ENCODE measurements around the gene RPL39.
"Not testable (repeated sequence)": the region's sequence is repeated elsewhere in the genome, so short reads cannot be mapped to it uniquely, and the experiment has no call there.

The RPL39 gene

DNA sequence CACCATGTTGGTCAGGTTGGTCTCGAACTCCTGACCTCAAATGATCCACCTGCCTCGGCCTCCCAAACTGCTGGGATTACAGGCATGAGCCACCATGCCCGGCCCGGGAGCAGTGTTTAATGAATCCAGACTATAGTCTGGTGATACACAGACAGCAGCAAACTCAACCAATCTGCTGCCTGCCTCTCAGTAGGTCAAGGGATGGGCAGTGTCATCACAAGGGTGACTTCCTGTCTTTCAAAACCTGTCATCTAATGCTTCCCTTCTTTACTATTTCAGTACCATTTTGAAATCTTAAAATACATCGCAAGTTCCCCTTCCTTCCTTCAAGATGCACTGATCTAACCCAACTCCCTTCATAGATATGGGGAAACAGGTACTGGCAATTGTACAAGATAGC is 8.4 kb downstream of the RPL39 start:
- no peak for DNase-seq (ENCODE audit: low read depth)
- no peak overlapping the region for H3K4me3 ChIP-seq (ENCODE audit: control insufficient read depth, low read depth, low read length)
- TF ChIP-seq, protein P1, sequence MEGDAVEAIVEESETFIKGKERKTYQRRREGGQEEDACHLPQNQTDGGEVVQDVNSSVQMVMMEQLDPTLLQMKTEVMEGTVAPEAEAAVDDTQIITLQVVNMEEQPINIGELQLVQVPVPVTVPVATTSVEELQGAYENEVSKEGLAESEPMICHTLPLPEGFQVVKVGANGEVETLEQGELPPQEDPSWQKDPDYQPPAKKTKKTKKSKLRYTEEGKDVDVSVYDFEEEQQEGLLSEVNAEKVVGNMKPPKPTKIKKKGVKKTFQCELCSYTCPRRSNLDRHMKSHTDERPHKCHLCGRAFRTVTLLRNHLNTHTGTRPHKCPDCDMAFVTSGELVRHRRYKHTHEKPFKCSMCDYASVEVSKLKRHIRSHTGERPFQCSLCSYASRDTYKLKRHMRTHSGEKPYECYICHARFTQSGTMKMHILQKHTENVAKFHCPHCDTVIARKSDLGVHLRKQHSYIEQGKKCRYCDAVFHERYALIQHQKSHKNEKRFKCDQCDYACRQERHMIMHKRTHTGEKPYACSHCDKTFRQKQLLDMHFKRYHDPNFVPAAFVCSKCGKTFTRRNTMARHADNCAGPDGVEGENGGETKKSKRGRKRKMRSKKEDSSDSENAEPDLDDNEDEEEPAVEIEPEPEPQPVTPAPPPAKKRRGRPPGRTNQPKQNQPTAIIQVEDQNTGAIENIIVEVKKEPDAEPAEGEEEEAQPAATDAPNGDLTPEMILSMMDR (IDR thresholded peaks at IDR 0.05; ENCODE audit: control insufficient read depth, insufficient read depth, low read depth, low read length, missing control alignments), result no peak

DNA sequence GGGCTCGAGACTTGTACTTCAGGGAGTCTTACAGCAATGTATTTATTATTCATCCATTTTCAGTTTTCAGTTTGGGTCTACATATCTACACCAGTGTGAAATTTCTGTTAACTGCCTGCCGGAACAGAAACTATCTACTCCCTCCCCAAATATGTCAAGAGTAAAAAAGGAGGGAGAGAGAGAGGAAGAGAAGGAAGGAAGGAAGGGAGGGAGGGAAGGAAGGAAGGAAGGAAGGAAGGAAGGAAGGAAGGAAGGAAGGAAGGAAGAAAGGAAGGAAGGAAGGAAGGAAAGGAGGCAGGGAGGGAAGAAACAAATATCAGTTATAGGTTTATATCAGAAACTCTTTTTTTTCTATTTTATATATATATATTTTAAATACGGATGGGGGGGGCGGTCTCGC is 12.6 kb downstream of the RPL39 start:
- TF ChIP-seq, protein P1 (IDR thresholded peaks at IDR 0.05; ENCODE audit: control insufficient read depth, insufficient read depth, low read depth, low read length, missing control alignments), result no peak
- no peak overlapping the region for H3K4me3 ChIP-seq (ENCODE audit: control insufficient read depth, low read depth, low read length)
- no peak for DNase-seq (ENCODE audit: low read depth)

DNA sequence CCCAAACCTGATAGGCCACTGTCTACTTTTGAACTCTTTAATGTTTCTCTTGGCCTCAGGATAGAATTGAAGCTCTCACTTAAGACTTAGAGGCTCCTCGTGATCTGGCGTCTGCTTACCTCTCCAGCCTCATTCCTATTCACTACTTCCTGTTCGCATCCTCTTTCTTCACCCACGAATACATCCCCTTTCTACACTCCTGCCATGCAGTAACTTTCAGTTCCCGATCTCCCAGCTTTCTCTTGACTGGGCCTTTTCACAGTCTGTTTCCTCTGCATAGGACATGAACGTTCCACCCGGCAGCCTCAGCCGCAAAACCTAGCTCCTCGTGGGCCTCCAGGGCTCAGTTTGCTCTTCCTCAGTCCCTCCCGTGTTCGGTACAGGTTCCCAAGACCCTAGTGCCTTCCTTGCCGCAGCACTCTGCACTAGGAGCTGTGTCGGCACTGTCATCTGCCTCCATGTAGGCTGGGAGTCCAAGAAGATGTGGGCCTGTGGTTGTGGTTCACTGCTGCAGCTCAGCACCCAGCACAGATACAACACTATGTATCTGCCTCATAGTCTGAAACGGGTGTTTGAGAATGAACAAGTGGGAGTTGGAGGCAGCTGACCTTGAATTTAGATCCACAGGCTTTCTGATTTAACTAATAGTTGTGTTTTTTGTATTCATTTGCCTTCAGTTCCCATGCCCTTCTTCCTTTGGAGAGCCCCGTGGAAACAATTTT is 15.8 kb downstream of the RPL39 start:
- DNase-seq (ENCODE audit: low read depth), result no peak
- TF ChIP-seq, protein P1 (IDR thresholded peaks at IDR 0.05; ENCODE audit: control insufficient read depth, insufficient read depth, low read depth, low read length, missing control alignments), result no peak
- H3K4me3 ChIP-seq (ENCODE audit: control insufficient read depth, low read depth, low read length), result no peak overlapping the region

DNA sequence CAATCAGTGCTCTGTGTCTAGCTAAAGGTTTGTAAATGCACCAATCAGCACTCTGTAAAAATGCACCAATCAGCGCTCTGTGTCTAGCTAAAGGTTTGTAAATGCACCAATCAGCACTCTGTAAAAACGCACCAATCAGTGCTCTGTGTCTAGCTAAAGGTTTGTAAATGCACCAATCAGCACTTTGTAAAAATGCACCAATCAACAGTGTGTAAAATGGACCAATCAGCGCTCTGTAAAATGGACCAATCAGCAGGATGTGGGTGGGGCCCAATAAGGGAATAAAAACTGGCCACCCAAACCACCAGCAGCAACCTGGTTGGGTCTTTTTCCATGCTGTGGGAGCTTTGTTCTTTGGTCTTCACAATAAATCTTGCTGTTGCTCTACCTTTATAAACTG is 22.0 kb downstream of the RPL39 start:
- H3K4me3 ChIP-seq (ENCODE audit: control insufficient read depth, low read depth, low read length); DNase-seq (ENCODE audit: low read depth): not testable (repeated sequence)

DNA sequence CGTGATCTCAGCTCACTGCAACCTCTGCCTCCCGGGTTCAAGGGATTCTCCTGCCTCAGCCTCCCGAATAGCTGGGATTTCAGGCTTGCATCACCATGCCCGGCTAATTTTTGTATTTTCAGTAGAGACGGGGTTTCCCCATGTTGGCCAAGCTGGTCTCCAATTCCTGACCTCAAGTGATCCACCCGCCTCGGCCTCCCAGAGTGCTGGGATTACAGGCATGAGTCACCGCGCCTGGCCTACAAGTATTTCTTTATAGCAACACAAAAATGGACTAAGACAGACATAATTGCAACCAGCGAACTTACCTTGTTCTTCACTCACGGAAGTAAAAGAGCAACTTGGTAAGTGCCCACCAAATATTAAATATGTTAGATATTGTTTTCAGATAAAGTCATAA is 23.0 kb downstream of the RPL39 start:
- not testable (repeated sequence) for H3K4me3 ChIP-seq (ENCODE audit: control insufficient read depth, low read depth, low read length); DNase-seq (ENCODE audit: low read depth)

DNA sequence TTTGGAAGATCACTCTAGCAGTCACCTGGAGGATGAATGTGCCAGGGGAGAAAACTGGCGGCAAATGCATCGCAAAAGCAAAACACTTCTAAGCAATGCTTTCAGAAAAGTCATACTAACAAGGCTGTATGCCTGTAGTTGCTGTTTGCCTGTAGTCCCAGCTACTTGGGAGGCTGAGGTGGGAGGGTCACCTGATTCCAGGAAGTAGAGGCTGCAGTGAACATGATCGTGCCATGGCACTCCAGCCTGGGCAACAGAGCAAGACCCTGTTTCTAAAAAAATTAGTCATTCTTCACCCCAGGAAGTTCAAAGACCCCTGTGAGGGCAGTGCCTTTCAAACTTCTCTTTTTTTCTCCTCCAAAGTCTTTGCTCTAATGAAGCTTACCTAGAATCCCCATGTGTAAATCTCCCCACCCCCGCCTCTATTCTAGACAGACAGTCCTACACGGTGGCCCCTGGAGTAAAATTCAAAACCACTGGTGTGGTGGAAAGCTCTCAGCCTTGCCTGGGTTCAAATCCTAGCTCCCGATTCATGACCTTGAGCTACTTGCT is 27.5 kb downstream of the RPL39 start:
- no peak overlapping the region for H3K4me3 ChIP-seq (ENCODE audit: control insufficient read depth, low read depth, low read length)
- TF ChIP-seq, protein P1 (IDR thresholded peaks at IDR 0.05; ENCODE audit: control insufficient read depth, insufficient read depth, low read depth, low read length, missing control alignments), result no peak
- no peak for DNase-seq (ENCODE audit: low read depth)

DNA sequence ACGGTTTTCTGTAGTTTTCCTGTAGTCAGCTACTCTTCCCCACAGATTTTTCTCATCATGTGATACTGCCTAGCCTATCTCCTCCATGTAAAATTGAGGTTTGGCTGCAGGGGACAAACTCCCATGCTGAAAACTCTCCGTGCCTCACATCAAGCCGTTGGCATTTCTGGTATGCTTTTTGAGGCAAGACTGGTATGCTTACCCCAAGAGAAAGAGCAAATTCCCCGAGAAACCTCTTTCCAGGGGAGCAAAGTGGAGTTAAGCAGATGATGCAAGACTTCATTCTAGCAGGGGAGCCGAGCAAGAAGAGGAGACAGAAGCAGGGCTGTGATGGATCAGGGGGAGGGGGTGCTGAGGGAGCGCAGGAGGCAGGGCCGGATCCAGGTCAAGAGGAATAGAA is 28.2 kb downstream of the RPL39 start:
- peak; percentile 79 for DNase-seq (ENCODE audit: low read depth)
- H3K4me3 ChIP-seq (ENCODE audit: control insufficient read depth, low read depth, low read length), result no peak overlapping the region
- TF ChIP-seq, protein P1 (IDR thresholded peaks at IDR 0.05; ENCODE audit: control insufficient read depth, insufficient read depth, low read depth, low read length, missing control alignments), result no peak

DNA sequence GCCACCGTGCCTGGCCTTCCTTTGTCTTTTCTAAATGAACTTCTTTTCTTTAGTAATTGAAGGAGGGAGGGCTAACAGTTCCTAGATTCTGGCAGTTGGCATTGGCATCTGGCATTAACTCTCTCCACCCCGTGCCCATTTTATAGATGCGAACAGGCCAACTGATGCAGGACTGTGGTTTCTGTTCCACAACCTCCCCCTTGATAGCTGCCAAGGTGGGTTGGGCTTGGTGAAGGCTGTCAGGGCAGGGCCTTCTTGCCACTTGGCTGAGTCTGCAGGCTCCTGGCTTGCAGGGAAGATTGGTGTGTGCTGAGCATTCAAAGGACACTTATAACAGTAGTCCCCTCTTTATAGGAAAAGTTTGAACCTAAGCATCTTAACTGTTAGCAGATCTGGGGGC is 28.7 kb downstream of the RPL39 start:
- TF ChIP-seq, protein P1 (IDR thresholded peaks at IDR 0.05; ENCODE audit: control insufficient read depth, insufficient read depth, low read depth, low read length, missing control alignments), result no peak
- DNase-seq (ENCODE audit: low read depth), result no peak
- H3K4me3 ChIP-seq (ENCODE audit: control insufficient read depth, low read depth, low read length), result no peak overlapping the region
